Astrocyte (in vitro differentiated cells and primary cell): Measurements from ENCODE around the gene SCN2A.

Source experiments
- EZH2 ChIP-seq: IDR thresholded peaks from 2 replicates; pipeline ENCODE4 v1.6.1; 2012; ENCODE audit warnings: mild to moderate bottlenecking, low read length, inconsistent platforms; ENCODE audit not compliant: insufficient read depth
- TF ChIP-seq, protein P1 (sequence below): IDR thresholded peaks from 2 replicates; pipeline ENCODE4 v1.5.1; 2011; ENCODE audit warnings: low read depth, mild to moderate bottlenecking, inconsistent platforms, low read length, moderate library complexity; ENCODE audit not compliant: insufficient read depth

DNA sequence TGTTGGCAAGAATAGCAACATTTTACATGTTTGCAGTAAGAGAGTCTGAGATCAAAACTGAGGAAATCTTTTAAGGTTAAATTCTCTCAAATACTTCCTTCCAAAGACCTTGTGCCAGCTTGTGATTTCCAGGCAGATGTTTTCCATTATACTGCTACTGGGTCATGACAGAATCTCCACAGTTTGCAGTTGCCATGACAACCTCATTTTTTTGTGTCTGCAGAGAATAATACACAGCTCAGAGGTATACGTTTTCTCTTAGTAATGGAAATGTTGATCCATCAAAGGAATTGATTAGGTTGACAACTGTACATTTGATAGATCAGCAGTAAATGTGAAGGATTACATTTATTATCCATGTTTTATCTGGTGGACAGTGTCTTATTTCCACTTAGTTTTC is 201.2 kb downstream of the SCN2A start:
- TF ChIP-seq, protein P1, sequence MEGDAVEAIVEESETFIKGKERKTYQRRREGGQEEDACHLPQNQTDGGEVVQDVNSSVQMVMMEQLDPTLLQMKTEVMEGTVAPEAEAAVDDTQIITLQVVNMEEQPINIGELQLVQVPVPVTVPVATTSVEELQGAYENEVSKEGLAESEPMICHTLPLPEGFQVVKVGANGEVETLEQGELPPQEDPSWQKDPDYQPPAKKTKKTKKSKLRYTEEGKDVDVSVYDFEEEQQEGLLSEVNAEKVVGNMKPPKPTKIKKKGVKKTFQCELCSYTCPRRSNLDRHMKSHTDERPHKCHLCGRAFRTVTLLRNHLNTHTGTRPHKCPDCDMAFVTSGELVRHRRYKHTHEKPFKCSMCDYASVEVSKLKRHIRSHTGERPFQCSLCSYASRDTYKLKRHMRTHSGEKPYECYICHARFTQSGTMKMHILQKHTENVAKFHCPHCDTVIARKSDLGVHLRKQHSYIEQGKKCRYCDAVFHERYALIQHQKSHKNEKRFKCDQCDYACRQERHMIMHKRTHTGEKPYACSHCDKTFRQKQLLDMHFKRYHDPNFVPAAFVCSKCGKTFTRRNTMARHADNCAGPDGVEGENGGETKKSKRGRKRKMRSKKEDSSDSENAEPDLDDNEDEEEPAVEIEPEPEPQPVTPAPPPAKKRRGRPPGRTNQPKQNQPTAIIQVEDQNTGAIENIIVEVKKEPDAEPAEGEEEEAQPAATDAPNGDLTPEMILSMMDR = no peak
- TF ChIP-seq EZH2 = no peak
